HAP-1 (cell line): Measurements from ENCODE around the gene COL24A1.
"Not testable (repeated sequence)": the region's sequence is repeated elsewhere in the genome, so short reads cannot be mapped to it uniquely, and the experiment has no call there.

Experiments used
- DNase-seq, 2 experiments: peaks; one replicate each; pipeline ENCODE4 v3.0.0-alpha.2; 2016 to 2020; ENCODE audit warnings: low spot score in 2 of 2
- H3K27me3 ChIP-seq: fragments of 250-450 bp; sonication (Bioruptor Pico); 2 replicates; pipeline ENCODE4 v1.5.1; 2020; ENCODE audit warnings: low read depth, mild to moderate bottlenecking, moderate library complexity
- H3K36me3 ChIP-seq: fragments of 250-450 bp; sonication (Bioruptor Pico); replicated peaks from 2 replicates; pipeline ENCODE4 v1.5.1; 2020; ENCODE audit warnings: mild to moderate bottlenecking
- H3K4me1 ChIP-seq: fragments of 250-450 bp; sonication (Bioruptor Pico); 2 replicates; pipeline ENCODE4 v1.5.1; 2020; ENCODE audit warnings: mild to moderate bottlenecking
- H3K4me3 ChIP-seq: fragments of 250-450 bp; sonication (Bioruptor Pico); 2 replicates; pipeline ENCODE4 v1.5.1; 2020; ENCODE audit warnings: mild to moderate bottlenecking, moderate library complexity
- H3K9me3 ChIP-seq: fragments of 250-450 bp; sonication (Bioruptor Pico); 2 replicates; pipeline ENCODE4 v1.5.1; 2020; ENCODE audit warnings: mild to moderate bottlenecking, moderate library complexity
- in situ Hi-C: fragments of 300-500 bp; cut with MboI; formaldehyde crosslinking; loops from 3 replicates; pipeline ENCODE4 v1.14.3; 2020; ENCODE audit warnings: low sequenced_read_pairs, inconsistent platforms, mixed read lengths

The COL24A1 gene

GRCh38 chr1:86085741-86086409, 70.7 kb downstream of the COL24A1 start:
- in situ Hi-C loops: no loop called here
- Histone ChIP-seq H3K9me3 (no peaks in the 10 kb centered on the region), H3K36me3 (no peaks in the 10 kb centered on the region), H3K4me3 (no peak overlapping the region), H3K4me1 (peaks cover 3% of the 10 kb centered on the region; the same call in 1 of the 2 replicates), H3K27me3 (no peaks in the 10 kb centered on the region)
- no peak for DNase-seq

- no peak for DNase-seq
- in situ Hi-C loops: no loop called here
Observed at GRCh38 chr1:86084998-86085397, 71.6 kb downstream of the COL24A1 start.

GRCh38 chr1:86082183-86082582, 74.4 kb downstream of the COL24A1 start:
- Histone ChIP-seq H3K4me1 (peaks cover 3% of the 10 kb centered on the region; the same call in 1 of the 2 replicates), H3K4me3 (no peak overlapping the region), H3K27me3 (no peaks in the 10 kb centered on the region), H3K36me3 (no peaks in the 10 kb centered on the region), H3K9me3 (no peaks in the 10 kb centered on the region)
- peak in 1 of 2 experiments; percentile 75 for DNase-seq
- in situ Hi-C loops: no loop called here

More at GRCh38 chr1:86084998-86085397, 71.6 kb downstream of the COL24A1 start:
- H3K4me1 ChIP-seq: peaks cover 3% of the 10 kb centered on the region; the same call in 1 of the 2 replicates
- H3K4me3 ChIP-seq: no peak overlapping the region
- no peaks in the 10 kb centered on the region for H3K36me3 ChIP-seq
- H3K27me3 ChIP-seq: no peaks in the 10 kb centered on the region
- H3K9me3 ChIP-seq: no peaks in the 10 kb centered on the region

- H3K9me3 ChIP-seq, H3K4me3 ChIP-seq, H3K36me3 ChIP-seq, H3K27me3 ChIP-seq, DNase-seq, H3K4me1 ChIP-seq, in situ Hi-C loops: not testable (repeated sequence)
Observed at GRCh38 chr1:86072474-86072873, 84.1 kb downstream of the COL24A1 start.

DNA sequence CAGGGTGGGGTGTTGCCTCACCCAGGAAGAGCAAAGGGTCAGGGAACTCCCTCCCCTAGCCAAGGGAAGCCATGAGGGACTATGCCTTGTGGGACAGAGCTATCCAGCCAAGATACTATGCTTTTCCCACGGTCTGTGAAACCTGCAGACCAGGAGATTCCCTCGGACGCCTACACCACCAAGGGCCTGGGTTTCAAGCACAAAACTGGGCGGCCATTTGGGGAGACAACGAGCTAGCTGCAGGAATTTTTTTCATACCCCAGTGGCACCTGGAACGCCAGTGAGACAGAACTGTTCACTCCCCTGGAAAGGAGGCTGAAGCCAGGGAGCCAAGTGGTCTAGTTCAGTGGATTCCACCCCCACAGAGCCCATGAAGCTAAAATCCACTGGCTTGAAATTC, 84.7 kb downstream of the COL24A1 start:
- H3K9me3 ChIP-seq, in situ Hi-C loops, H3K4me1 ChIP-seq, H3K36me3 ChIP-seq, H3K27me3 ChIP-seq, H3K4me3 ChIP-seq, DNase-seq: not testable (repeated sequence)

DNA sequence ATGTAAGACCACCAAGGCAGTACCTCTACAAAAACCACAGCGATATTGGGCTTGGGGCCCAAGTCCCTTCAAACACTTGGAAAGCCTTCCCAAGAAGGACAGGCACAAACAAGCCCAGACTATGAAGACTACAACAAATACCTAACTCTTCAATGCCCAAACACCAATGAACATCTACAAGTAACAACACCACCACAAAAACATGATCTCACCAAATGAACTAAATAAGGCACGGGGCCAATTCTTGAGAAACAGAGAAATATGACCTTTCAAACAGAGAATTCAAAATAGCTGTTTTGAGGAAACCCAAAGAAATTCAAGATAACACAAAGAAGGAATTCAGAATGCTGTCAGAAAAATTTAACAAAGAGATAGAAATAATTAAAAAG, 86.8 kb downstream of the COL24A1 start:
- H3K4me3 ChIP-seq: no peak overlapping the region
- H3K4me1 ChIP-seq: peaks cover under 1% of the 10 kb centered on the region; the same call in 1 of the 2 replicates
- in situ Hi-C loops: no loop called here
- no peaks in the 10 kb centered on the region for H3K9me3 ChIP-seq
- no peaks in the 10 kb centered on the region for H3K36me3 ChIP-seq
- H3K27me3 ChIP-seq: no peaks in the 10 kb centered on the region
- DNase-seq: no peak

- DNase-seq: no peak
- Histone ChIP-seq H3K9me3 (no peaks in the 10 kb centered on the region), H3K36me3 (no peaks in the 10 kb centered on the region), H3K27me3 (no peaks in the 10 kb centered on the region), H3K4me1 (peaks cover 7% of the 10 kb centered on the region), H3K4me3 (no peak overlapping the region)
- in situ Hi-C loops: no loop called here
Observed at GRCh38 chr1:86068841-86069756, 87.5 kb downstream of the COL24A1 start.

DNA sequence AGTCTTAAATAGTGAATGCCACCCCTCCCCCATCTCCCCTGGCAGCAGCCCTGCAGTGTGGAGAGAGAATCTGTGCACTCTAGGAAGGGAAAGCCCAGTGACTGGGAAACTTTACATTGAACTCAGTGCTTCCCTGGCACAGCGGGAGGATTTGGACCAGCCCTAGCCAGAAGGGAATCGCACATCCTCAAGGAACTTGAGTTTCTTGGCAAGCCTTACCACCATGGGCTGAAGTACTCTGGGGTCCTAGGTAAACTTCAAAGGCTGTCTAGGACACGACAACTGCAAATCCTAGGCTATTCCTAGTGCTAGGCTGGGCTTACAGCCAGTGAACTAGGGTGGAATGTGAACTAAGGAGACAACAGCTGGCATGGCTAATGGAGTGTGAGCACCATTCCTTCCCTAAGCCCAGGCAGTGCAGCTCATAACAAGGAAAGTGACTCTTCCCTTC, 88.3 kb downstream of the COL24A1 start:
- no peaks in the 10 kb centered on the region for H3K9me3 ChIP-seq
- peaks cover 10% of the 10 kb centered on the region for H3K4me1 ChIP-seq
- H3K4me3 ChIP-seq: no peak overlapping the region
- no peaks in the 10 kb centered on the region for H3K36me3 ChIP-seq
- no peak for DNase-seq
- in situ Hi-C loops: no loop called here
- no peaks in the 10 kb centered on the region for H3K27me3 ChIP-seq

GRCh38 chr1:86067626-86068025, 88.9 kb downstream of the COL24A1 start:
- no peaks in the 10 kb centered on the region for H3K9me3 ChIP-seq
- DNase-seq: no peak
- no peaks in the 10 kb centered on the region for H3K27me3 ChIP-seq
- no peak overlapping the region for H3K4me3 ChIP-seq
- H3K36me3 ChIP-seq: no peaks in the 10 kb centered on the region
- in situ Hi-C loops: no loop called here
- H3K4me1 ChIP-seq: peaks cover 10% of the 10 kb centered on the region

DNA sequence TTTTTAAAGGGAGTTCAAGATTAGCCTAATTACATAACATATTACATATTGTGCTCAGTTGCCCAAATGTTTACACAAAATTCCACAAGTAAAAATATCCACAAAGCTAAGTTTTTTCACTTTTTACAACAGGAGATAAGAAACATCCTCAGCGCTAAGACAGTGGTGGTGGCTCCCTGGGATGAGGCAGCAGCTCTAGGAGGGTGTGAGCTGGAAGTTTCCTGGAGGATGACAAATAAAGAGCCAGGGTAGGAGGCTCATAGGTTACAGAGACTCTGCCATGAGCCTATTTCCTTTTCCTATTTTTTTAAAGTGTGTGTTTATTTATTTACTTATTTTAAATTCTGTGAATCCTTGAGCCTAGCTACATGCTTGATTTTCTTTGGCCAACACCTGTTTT, 91.7 kb downstream of the COL24A1 start:
- H3K27me3 ChIP-seq: no peaks in the 10 kb centered on the region
- in situ Hi-C loops: no loop called here
- H3K9me3 ChIP-seq: no peaks in the 10 kb centered on the region
- H3K4me3 ChIP-seq: no peak overlapping the region
- H3K4me1 ChIP-seq: peaks cover 10% of the 10 kb centered on the region
- DNase-seq: peak in 1 of 2 experiments; percentile 10
- no peaks in the 10 kb centered on the region for H3K36me3 ChIP-seq

GRCh38 chr1:86063721-86064120, 92.9 kb downstream of the COL24A1 start:
- H3K4me3 ChIP-seq: no peak overlapping the region
- DNase-seq: no peak
- H3K27me3 ChIP-seq: no peaks in the 10 kb centered on the region
- in situ Hi-C loops: no loop called here
- H3K9me3 ChIP-seq: no peaks in the 10 kb centered on the region
- H3K4me1 ChIP-seq: peaks cover 10% of the 10 kb centered on the region
- no peaks in the 10 kb centered on the region for H3K36me3 ChIP-seq

GRCh38 chr1:86062453-86062852, 94.1 kb downstream of the COL24A1 start:
- in situ Hi-C loops: no loop called here
- Histone ChIP-seq H3K4me3 (no peak overlapping the region), H3K4me1 (peaks cover 10% of the 10 kb centered on the region), H3K27me3 (no peaks in the 10 kb centered on the region), H3K9me3 (no peaks in the 10 kb centered on the region), H3K36me3 (no peaks in the 10 kb centered on the region)
- no peak for DNase-seq

GRCh38 chr1:86061551-86061990, 95.0 kb downstream of the COL24A1 start:
- Histone ChIP-seq H3K4me3 (no peak overlapping the region), H3K9me3 (no peaks in the 10 kb centered on the region), H3K27me3 (no peaks in the 10 kb centered on the region), H3K36me3 (no peaks in the 10 kb centered on the region), H3K4me1 (peaks cover 10% of the 10 kb centered on the region)
- in situ Hi-C loops: no loop called here
- no peak for DNase-seq

GRCh38 chr1:86054396-86054795, 102.2 kb downstream of the COL24A1 start:
- no peak for DNase-seq
- Histone ChIP-seq H3K4me1 (peaks cover 4% of the 10 kb centered on the region; the same call in 1 of the 2 replicates), H3K9me3 (no peaks in the 10 kb centered on the region), H3K36me3 (no peaks in the 10 kb centered on the region), H3K27me3 (no peaks in the 10 kb centered on the region), H3K4me3 (no peak overlapping the region)
- in situ Hi-C loops: no loop called here
